ENCODE measurements around the gene TRAF3. TPM values are rescaled to one million over a fixed set of nuclear protein-coding genes. Genes with fewer than 3 reads are reported as not detected.

The TRAF3 gene
- total RNA-seq, 1 experiment from 2014 or later: 25.3 TPM

- H3K36me3 Mint-ChIP-seq (ENCODE audit: insufficient read depth, unreplicated experiment): peaks cover 66% of the 10 kb centered on the region
- CTCF ChIA-PET: no interaction called here
- H3K27ac Mint-ChIP-seq (ENCODE audit: low read depth, unreplicated experiment): no peak overlapping the region
These were observed 43.9 kb upstream of the TRAF3 start for GRCh38 chr14:102733326-102733725.

GRCh38 chr14:102734436-102734835 is 42.8 kb upstream of the TRAF3 start:
- Mint-ChIP-seq H3K4me3 (ENCODE audit: unreplicated experiment) (no peak overlapping the region), H3K27me3 (ENCODE audit: insufficient read depth, unreplicated experiment) (no peaks in the 10 kb centered on the region), H3K36me3 (ENCODE audit: insufficient read depth, unreplicated experiment) (peaks cover 65% of the 10 kb centered on the region), H3K27ac (ENCODE audit: low read depth, unreplicated experiment) (no peak overlapping the region), H3K9me3 (ENCODE audit: unreplicated experiment) (no peaks in the 10 kb centered on the region), H3K4me1 (ENCODE audit: insufficient read depth, unreplicated experiment) (no peaks in the 10 kb centered on the region)
- intact Hi-C loops (cut with micrococcal nuclease): no loop called here
- ChIA-PET CTCF (no interaction called here), POLR2A (interaction anchor here (0.6 to 0.7 kb wide), 3 partner anchors 12 to 458 kb away, joined by 3 to 6 read pairs (median 3); no protein-coding TSS in a partner anchor)
- DNase-seq (ENCODE audit: unreplicated experiment): no peak
- no TSS peak for BruUV-seq (replicated peaks)
- TF ChIP-seq CTCF (IDR thresholded peaks at IDR 0.05; ENCODE audit: unreplicated experiment): no peak

More at GRCh38 chr14:102733326-102733725, 43.9 kb upstream of the TRAF3 start:
- POLR2A ChIA-PET: no interaction called here
- no peaks in the 10 kb centered on the region for H3K27me3 Mint-ChIP-seq (ENCODE audit: insufficient read depth, unreplicated experiment)
- H3K9me3 Mint-ChIP-seq (ENCODE audit: unreplicated experiment): no peaks in the 10 kb centered on the region
- no peak for DNase-seq (ENCODE audit: unreplicated experiment)
- intact Hi-C loops (cut with micrococcal nuclease): no loop called here
- H3K4me1 Mint-ChIP-seq (ENCODE audit: insufficient read depth, unreplicated experiment): no peaks in the 10 kb centered on the region
- no TSS peak for BruUV-seq (replicated peaks)
- H3K4me3 Mint-ChIP-seq (ENCODE audit: unreplicated experiment): no peak overlapping the region
- no peak for TF ChIP-seq CTCF (IDR thresholded peaks at IDR 0.05; ENCODE audit: unreplicated experiment)

- ChIA-PET CTCF (no interaction called here), POLR2A (interaction anchor here (1.2 kb wide), 1 partner anchor 15 kb away, joined by 3 read pairs; no protein-coding TSS in a partner anchor)
- no TSS peak for BruUV-seq (replicated peaks)
- intact Hi-C loops (cut with micrococcal nuclease): no loop called here
- Mint-ChIP-seq H3K27ac (ENCODE audit: low read depth, unreplicated experiment) (no peak overlapping the region), H3K4me3 (ENCODE audit: unreplicated experiment) (no peak overlapping the region), H3K9me3 (ENCODE audit: unreplicated experiment) (no peaks in the 10 kb centered on the region), H3K27me3 (ENCODE audit: insufficient read depth, unreplicated experiment) (no peaks in the 10 kb centered on the region), H3K36me3 (ENCODE audit: insufficient read depth, unreplicated experiment) (peaks cover 47% of the 10 kb centered on the region), H3K4me1 (ENCODE audit: insufficient read depth, unreplicated experiment) (no peaks in the 10 kb centered on the region)
- no peak for DNase-seq (ENCODE audit: unreplicated experiment)
- no peak for TF ChIP-seq CTCF (IDR thresholded peaks at IDR 0.05; ENCODE audit: unreplicated experiment)
These were observed 40.3 kb upstream of the TRAF3 start for GRCh38 chr14:102736956-102737355.

GRCh38 chr14:102737402-102738372 is 39.6 kb upstream of the TRAF3 start:
- no peak for TF ChIP-seq CTCF (IDR thresholded peaks at IDR 0.05; ENCODE audit: unreplicated experiment)
- H3K4me3 Mint-ChIP-seq (ENCODE audit: unreplicated experiment): no peak overlapping the region
- peaks cover 45% of the 10 kb centered on the region for H3K36me3 Mint-ChIP-seq (ENCODE audit: insufficient read depth, unreplicated experiment)
- no peak for DNase-seq (ENCODE audit: unreplicated experiment)
- intact Hi-C loops (cut with micrococcal nuclease): no loop called here
- ChIA-PET POLR2A (interaction anchor here (1.2 kb wide), 1 partner anchor 16 kb away, joined by 3 read pairs; no protein-coding TSS in a partner anchor), CTCF (interaction anchor here (0.6 kb wide), 1 partner anchor 26 kb away, joined by 3 read pairs; no protein-coding TSS in a partner anchor)
- H3K9me3 Mint-ChIP-seq (ENCODE audit: unreplicated experiment): no peaks in the 10 kb centered on the region
- BruUV-seq (replicated peaks): no TSS peak
- no peaks in the 10 kb centered on the region for H3K27me3 Mint-ChIP-seq (ENCODE audit: insufficient read depth, unreplicated experiment)
- no peak overlapping the region for H3K27ac Mint-ChIP-seq (ENCODE audit: low read depth, unreplicated experiment)
- no peaks in the 10 kb centered on the region for H3K4me1 Mint-ChIP-seq (ENCODE audit: insufficient read depth, unreplicated experiment)
